ENCODE results near the gene PHF21A.

DNA sequence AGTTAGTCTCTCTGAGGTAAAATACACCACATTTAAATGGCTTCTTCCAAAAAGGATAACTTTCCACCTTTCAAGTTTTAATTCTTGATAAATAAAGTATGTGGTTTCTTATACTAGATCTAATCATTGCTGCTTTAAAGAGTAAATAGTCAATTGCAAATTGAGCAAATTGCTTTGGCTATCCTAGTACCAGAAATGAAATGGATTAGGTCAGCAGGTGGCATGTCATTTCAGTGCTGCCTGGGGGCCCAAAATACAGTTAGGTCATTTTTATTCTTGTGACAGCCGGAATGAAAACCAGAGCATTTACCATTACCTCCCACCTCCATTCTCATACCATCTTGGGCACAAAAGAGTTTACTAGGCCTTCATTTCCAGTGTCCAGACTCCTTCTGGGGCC lies 70.2 kb downstream of the PHF21A start:
- TF ChIP-seq, protein P1, sequence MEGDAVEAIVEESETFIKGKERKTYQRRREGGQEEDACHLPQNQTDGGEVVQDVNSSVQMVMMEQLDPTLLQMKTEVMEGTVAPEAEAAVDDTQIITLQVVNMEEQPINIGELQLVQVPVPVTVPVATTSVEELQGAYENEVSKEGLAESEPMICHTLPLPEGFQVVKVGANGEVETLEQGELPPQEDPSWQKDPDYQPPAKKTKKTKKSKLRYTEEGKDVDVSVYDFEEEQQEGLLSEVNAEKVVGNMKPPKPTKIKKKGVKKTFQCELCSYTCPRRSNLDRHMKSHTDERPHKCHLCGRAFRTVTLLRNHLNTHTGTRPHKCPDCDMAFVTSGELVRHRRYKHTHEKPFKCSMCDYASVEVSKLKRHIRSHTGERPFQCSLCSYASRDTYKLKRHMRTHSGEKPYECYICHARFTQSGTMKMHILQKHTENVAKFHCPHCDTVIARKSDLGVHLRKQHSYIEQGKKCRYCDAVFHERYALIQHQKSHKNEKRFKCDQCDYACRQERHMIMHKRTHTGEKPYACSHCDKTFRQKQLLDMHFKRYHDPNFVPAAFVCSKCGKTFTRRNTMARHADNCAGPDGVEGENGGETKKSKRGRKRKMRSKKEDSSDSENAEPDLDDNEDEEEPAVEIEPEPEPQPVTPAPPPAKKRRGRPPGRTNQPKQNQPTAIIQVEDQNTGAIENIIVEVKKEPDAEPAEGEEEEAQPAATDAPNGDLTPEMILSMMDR (conservative IDR thresholded peaks at IDR 0.05; ENCODE audit: low read depth, low read length), result no peak
- TF ChIP-seq EZH2 (IDR thresholded peaks at IDR 0.05; ENCODE audit: low read length, unreplicated experiment), result no peak
